Neural crest cell (in vitro differentiated cells): ENCODE measurements around the gene PVALEF. TPM values are rescaled to one million over a fixed set of nuclear protein-coding genes. Genes with fewer than 3 reads are reported as not detected.
A peak's percentile ranks its signal among the peaks of the same experiment; 100 is the strongest.

Experiments used
- DNase-seq: peaks from one replicate; pipeline ENCODE4 v3.0.0; 2021; ENCODE audit warnings: low read depth, mixed read lengths, low spot score
- H3K27ac Mint-ChIP-seq: one replicate; pipeline ENCODE4 v1.8.0; 2021; ENCODE audit warnings: mild to moderate bottlenecking, mixed read lengths; ENCODE audit not compliant: unreplicated experiment
- H3K27me3 Mint-ChIP-seq: 2 replicates; pipeline ENCODE4 v1.8.0; 2021; ENCODE audit warnings: low read depth, mild to moderate bottlenecking, mixed read lengths
- H3K36me3 Mint-ChIP-seq: 2 replicates; pipeline ENCODE4 v1.8.0; 2021; ENCODE audit warnings: low read depth, mild to moderate bottlenecking, mixed read lengths
- H3K4me1 Mint-ChIP-seq: 2 replicates; pipeline ENCODE4 v1.8.0; 2021; ENCODE audit warnings: mixed read lengths
- H3K4me3 Mint-ChIP-seq: one replicate; pipeline ENCODE4 v1.8.0; 2021; ENCODE audit warnings: mild to moderate bottlenecking, mixed read lengths
- H3K9me3 Mint-ChIP-seq: 2 replicates; pipeline ENCODE4 v1.8.0; 2021; ENCODE audit warnings: mixed read lengths
- CTCF ChIP-seq: fragments of 200-600 bp; sonication (generic); conservative IDR thresholded peaks from 2 replicates; pipeline ENCODE4 v1.5.0; 2021; ENCODE audit warnings: antibody characterized with exemption, mild to moderate bottlenecking
- total RNA-seq: library from RNA; stranded (reverse); gene quantifications from 2 replicates; pipeline ENCODE4 v1.2.1, GENCODE V29; 2021

The PVALEF gene
- total RNA-seq, 1 donor from 2014 or later, result not detected

GRCh38 chr17:81154961-81155360, 10.3 kb upstream of the PVALEF start:
- no peaks in the 10 kb centered on the region for H3K27me3 Mint-ChIP-seq
- H3K36me3 Mint-ChIP-seq, result no peaks in the 10 kb centered on the region
- no peak for DNase-seq
- H3K9me3 Mint-ChIP-seq, result no peaks in the 10 kb centered on the region
- peaks cover 3% of the 10 kb centered on the region for H3K4me1 Mint-ChIP-seq
- TF ChIP-seq CTCF, result no peak
- no peak overlapping the region for H3K4me3 Mint-ChIP-seq
- no peak overlapping the region for H3K27ac Mint-ChIP-seq

GRCh38 chr17:81156866-81157805, 8.2 kb upstream of the PVALEF start:
- TF ChIP-seq CTCF, result no peak
- Mint-ChIP-seq H3K4me3 (no peak overlapping the region), H3K9me3 (no peaks in the 10 kb centered on the region), H3K4me1 (peaks cover 3% of the 10 kb centered on the region), H3K36me3 (no peaks in the 10 kb centered on the region), H3K27ac (peak overlapping the region; percentile 75), H3K27me3 (no peaks in the 10 kb centered on the region)
- DNase-seq, result no peak

GRCh38 chr17:81157848-81158687, 7.2 kb upstream of the PVALEF start:
- H3K4me1 Mint-ChIP-seq, result peaks cover 3% of the 10 kb centered on the region
- no peaks in the 10 kb centered on the region for H3K27me3 Mint-ChIP-seq
- TF ChIP-seq CTCF, result no peak
- H3K27ac Mint-ChIP-seq, result no peak overlapping the region
- DNase-seq, result no peak
- no peaks in the 10 kb centered on the region for H3K9me3 Mint-ChIP-seq
- H3K4me3 Mint-ChIP-seq, result no peak overlapping the region
- no peaks in the 10 kb centered on the region for H3K36me3 Mint-ChIP-seq

- H3K27me3 Mint-ChIP-seq, result no peaks in the 10 kb centered on the region
- DNase-seq, result no peak
- H3K36me3 Mint-ChIP-seq, result no peaks in the 10 kb centered on the region
- no peaks in the 10 kb centered on the region for H3K4me1 Mint-ChIP-seq
- H3K4me3 Mint-ChIP-seq, result no peak overlapping the region
- no peak for TF ChIP-seq CTCF
- no peak overlapping the region for H3K27ac Mint-ChIP-seq
- H3K9me3 Mint-ChIP-seq, result no peaks in the 10 kb centered on the region
These were observed 6.4 kb upstream of the PVALEF start for GRCh38 chr17:81158688-81159590.
